Right cardiac atrium (tissue), 5 donors: ENCODE data around the gene ST6GALNAC3. TPM values are rescaled to one million over a fixed set of nuclear protein-coding genes. Genes with fewer than 3 reads are reported as not detected.

Source experiments
- ATAC-seq, 2 donors: fragments of 200-7000 bp; cut with Tn5 transposase; one replicate each; pipeline versions ENCODE4 v1.8.0 to v1.9.1; 2020; ENCODE audit warnings: moderate library complexity in 2 of 2, mild to moderate bottlenecking in 1 of 2
- DNase-seq, 3 donors: peaks; one replicate each; pipeline ENCODE4 v3.0.0-alpha.2; 2020
- H3K27ac ChIP-seq: one replicate; pipeline ENCODE4 v1.5.1; 2013; ENCODE audit warnings: mild to moderate bottlenecking, low read length, control low read depth, moderate library complexity
- H3K27me3 ChIP-seq: one replicate; pipeline ENCODE4 v1.6.1; 2013; ENCODE audit not compliant: control insufficient read depth, insufficient read depth
- H3K4me1 ChIP-seq: one replicate; pipeline ENCODE4 v1.6.1; 2013; ENCODE audit warnings: low read length; ENCODE audit not compliant: control insufficient read depth, insufficient read depth
- H3K4me3 ChIP-seq: one replicate; pipeline ENCODE4 v1.5.1; 2013; ENCODE audit warnings: low read length, control low read depth
- H3K9me3 ChIP-seq: one replicate; pipeline ENCODE4 v1.6.1; 2013; ENCODE audit warnings: low read length; ENCODE audit not compliant: control insufficient read depth
- WGBS: extraction: QIAGEN DNeasy Blood & Tissue Kit; methylation state at CpG from one replicate; pipeline ENCODE4 v1.1.7; 2013; 5-methylcytosine and 5-hydroxymethylcytosine counted together
- intact Hi-C, 4 donors: fragments of 100-400 bp; cut with DNase I; formaldehyde crosslinking; loops; one replicate each; pipeline versions ENCODE4 v1.11.0 to v1.14.0; 2022 to 2023
- polyA plus RNA-seq: library from polyadenylated mRNA; stranded (reverse); fragments of 200-250 nt; gene quantifications from one replicate; pipeline ENCODE4 v1.2.3, GENCODE V29; 2013
- total RNA-seq, 4 donors: library from RNA; stranded (reverse); fragmentation: NEBNext Ultra II Directional; extraction: Animal tissue kit (Norgen Biotek cat#: 25700); gene quantifications; one replicate each; pipeline ENCODE4 v1.2.1, GENCODE V29; 2021
- donor health status: healthy with polysubstance abuse.
- donor health status: DM: no; HTN: yes; CAD: no.
- donor health status: DM: no; HTN: no; CAD: no.
- donor health status: DM: no; HTN: yes; CAD: no; lungs with severe emphysema.
- donor health status: DM: yes; HTN: yes; CAD: no.

ST6GALNAC3 gene
- total and polyA plus RNA-seq, 5 donors: 2.8 to 19.9 (median 15.4) TPM

DNA sequence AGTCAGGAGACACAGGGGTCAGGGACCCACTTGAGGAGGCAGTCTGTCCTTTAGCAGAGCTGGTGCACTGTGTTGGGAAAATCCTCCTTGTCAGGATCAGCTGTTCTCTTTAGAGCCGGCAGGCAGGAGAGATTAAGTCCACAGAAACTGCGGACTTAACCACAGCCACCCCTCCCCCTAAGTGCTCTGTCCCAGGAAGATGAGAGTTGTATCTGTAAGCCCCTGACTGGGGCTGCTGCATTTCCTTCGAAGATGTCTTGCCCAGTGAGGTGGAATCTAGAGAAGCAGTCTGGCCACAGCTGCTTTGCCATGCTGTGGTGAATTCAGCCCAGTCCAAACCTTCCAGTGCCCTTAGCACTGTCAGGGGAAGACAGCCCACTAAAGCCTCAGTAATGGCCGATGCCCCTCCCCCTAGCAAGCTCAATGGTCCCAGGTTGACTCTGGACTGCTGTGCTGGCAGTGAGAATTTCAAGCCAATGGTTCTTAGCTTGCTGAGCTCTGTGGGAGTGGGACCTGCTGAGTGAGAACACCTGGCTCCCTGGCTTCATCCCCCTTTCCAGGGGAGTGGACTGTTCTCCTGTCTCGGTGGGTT lies 172.8 kb downstream of the ST6GALNAC3 start:
- DNase-seq (no peak), ATAC-seq (no peak)
- Histone ChIP-seq H3K4me3 (no peak overlapping the region), H3K27me3 (no peaks in the 10 kb centered on the region), H3K4me1 (no peaks in the 10 kb centered on the region), H3K9me3 (no peaks in the 10 kb centered on the region), H3K27ac (no peak overlapping the region)
- intact Hi-C loops: no loop called here
- WGBS: 57% methylated on average over 5 of the region's 5 CpGs

DNA sequence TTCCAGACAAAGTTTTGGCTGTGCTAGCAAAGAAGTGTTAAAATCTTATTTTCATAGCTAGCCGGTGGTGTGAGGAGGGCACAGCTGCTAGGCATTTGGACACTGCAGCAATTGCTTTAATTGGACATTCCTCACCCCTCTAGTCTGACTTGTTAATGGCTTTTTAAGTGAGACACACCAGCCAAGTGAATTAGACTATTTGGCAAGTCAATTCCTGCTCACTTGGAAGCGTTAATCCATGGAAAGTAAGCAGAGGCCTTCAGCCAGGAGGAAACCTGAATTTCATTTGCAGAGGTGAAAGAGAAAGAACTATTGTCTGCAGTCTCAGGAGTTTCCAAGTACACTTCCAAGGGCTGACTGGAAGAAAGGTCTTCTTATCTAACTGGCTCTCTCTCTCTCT lies 175.7 kb downstream of the ST6GALNAC3 start:
- H3K27me3 ChIP-seq: no peaks in the 10 kb centered on the region
- ATAC-seq (peak in 1 of 2 donors; percentile 43), DNase-seq (no peak)
- no peaks in the 10 kb centered on the region for H3K4me1 ChIP-seq
- H3K27ac ChIP-seq: no peak overlapping the region
- H3K9me3 ChIP-seq: no peaks in the 10 kb centered on the region
- intact Hi-C loops: no loop called here
- 44% methylated on average over 2 of the region's 2 CpGs for WGBS
- no peak overlapping the region for H3K4me3 ChIP-seq

DNA sequence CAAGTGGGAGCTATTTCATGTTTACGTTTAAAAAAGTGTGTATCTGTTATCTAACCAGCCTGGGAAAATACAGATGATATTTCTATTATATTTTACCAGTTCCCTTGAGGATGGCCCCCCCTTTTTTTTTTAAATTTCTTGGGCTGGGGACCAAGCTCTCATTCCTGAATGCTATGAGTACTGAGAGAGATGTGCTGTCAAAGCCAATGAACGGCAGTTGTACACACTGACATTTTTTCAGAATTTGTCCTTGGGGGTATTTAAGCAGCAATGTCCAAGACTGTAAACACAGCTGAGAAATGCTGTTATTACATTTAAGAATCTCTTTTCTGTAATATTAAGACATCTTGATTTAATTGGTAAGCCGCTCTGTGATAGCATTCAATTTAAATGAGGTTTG lies 177.9 kb downstream of the ST6GALNAC3 start:
- ATAC-seq: no peak
- WGBS: 64% methylated on average over 3 of the region's 3 CpGs
- Histone ChIP-seq H3K4me3 (no peak overlapping the region), H3K27ac (no peak overlapping the region), H3K9me3 (no peaks in the 10 kb centered on the region), H3K4me1 (no peaks in the 10 kb centered on the region), H3K27me3 (no peaks in the 10 kb centered on the region)
- DNase-seq: no peak
- intact Hi-C loops: no loop called here

GRCh38 chr1:76254104-76255030 lies 179.8 kb downstream of the ST6GALNAC3 start:
- no peaks in the 10 kb centered on the region for H3K9me3 ChIP-seq
- WGBS: 68% methylated on average over 9 of the region's 9 CpGs
- no peak overlapping the region for H3K27ac ChIP-seq
- ATAC-seq (peak; percentile 60 to 91), DNase-seq (no peak)
- intact Hi-C loops: no loop called here
- H3K27me3 ChIP-seq: no peaks in the 10 kb centered on the region
- no peak overlapping the region for H3K4me3 ChIP-seq
- no peaks in the 10 kb centered on the region for H3K4me1 ChIP-seq

- Histone ChIP-seq H3K4me1 (no peaks in the 10 kb centered on the region), H3K27ac (no peak overlapping the region), H3K27me3 (no peaks in the 10 kb centered on the region), H3K9me3 (no peaks in the 10 kb centered on the region), H3K4me3 (no peak overlapping the region)
- DNase-seq (no peak), ATAC-seq (peak in 1 of 2 donors; percentile 22)
- intact Hi-C loops: no loop called here
- whole genome bisulfite sequencing: 49% methylated on average over 3 of the region's 3 CpGs
These were observed 182.0 kb downstream of the ST6GALNAC3 start for GRCh38 chr1:76256289-76257223.

DNA sequence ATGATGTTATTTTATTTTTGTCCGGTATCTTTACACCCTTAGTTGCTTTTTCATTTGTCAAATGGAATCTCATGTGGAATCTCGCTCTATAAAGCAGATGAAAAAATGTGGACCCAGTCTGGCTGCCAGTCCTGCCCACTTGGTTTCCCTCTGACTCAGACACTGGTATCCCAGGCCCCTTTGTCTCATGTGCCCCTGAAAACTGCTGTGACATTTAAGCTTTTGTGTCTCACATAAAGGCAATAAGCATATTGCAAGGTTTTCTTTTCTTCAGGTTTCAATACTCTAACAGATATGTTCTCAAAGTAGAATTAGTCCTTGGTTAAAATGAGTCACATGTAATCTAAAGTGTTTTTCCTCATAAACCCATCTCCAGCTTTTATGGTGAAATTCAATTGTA lies 183.3 kb downstream of the ST6GALNAC3 start:
- no peak for ATAC-seq
- 83% methylated on average over 2 of the region's 2 CpGs for WGBS
- no peak overlapping the region for H3K4me3 ChIP-seq
- H3K9me3 ChIP-seq: no peaks in the 10 kb centered on the region
- intact Hi-C loops: no loop called here
- no peaks in the 10 kb centered on the region for H3K4me1 ChIP-seq
- no peaks in the 10 kb centered on the region for H3K27me3 ChIP-seq
- no peak for DNase-seq
- no peak overlapping the region for H3K27ac ChIP-seq

GRCh38 chr1:76259270-76259669 lies 184.7 kb downstream of the ST6GALNAC3 start:
- H3K4me1 ChIP-seq: no peaks in the 10 kb centered on the region
- 75% methylated on average over 1 of the region's 1 CpG for WGBS
- intact Hi-C loops: no loop called here
- no peak for ATAC-seq
- H3K27me3 ChIP-seq: no peaks in the 10 kb centered on the region
- H3K4me3 ChIP-seq: no peak overlapping the region
- H3K9me3 ChIP-seq: no peaks in the 10 kb centered on the region
- no peak overlapping the region for H3K27ac ChIP-seq
- DNase-seq: no peak

GRCh38 chr1:76260279-76260678 lies 185.7 kb downstream of the ST6GALNAC3 start:
- intact Hi-C loops: no loop called here
- WGBS: 58% methylated on average over 2 of the region's 2 CpGs

DNA sequence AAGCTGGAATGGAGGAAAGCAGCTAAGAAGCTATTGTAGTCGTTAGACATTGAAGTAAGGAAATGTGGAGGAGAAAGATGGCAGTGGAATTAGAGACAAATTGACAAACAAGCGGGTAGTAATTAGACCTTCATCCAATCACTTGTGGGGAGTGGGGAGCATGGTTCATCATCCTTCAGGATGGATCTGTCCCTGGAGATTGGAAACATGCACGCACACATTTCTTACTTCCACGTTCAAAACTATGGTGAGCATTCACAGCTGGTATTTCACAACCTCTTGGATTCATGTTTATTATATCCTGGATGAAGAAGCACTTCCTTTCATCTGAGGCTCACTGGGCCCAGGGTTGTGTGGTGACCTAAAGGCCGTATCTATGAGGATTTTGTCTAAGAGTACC lies 188.1 kb downstream of the ST6GALNAC3 start:
- Histone ChIP-seq H3K27me3 (no peaks in the 10 kb centered on the region), H3K9me3 (no peaks in the 10 kb centered on the region), H3K27ac (no peak overlapping the region), H3K4me1 (peaks cover 2% of the 10 kb centered on the region), H3K4me3 (no peak overlapping the region)
- DNase-seq (no peak), ATAC-seq (no peak)
- intact Hi-C loops: no loop called here
- 83% methylated on average over 5 of the region's 5 CpGs for WGBS

More at GRCh38 chr1:76260279-76260678, 185.7 kb downstream of the ST6GALNAC3 start:
- Histone ChIP-seq H3K9me3 (no peaks in the 10 kb centered on the region), H3K27me3 (no peaks in the 10 kb centered on the region), H3K4me3 (no peak overlapping the region), H3K27ac (no peak overlapping the region), H3K4me1 (no peaks in the 10 kb centered on the region)
- DNase-seq: no peak
- ATAC-seq: peak; percentile 33 to 72

DNA sequence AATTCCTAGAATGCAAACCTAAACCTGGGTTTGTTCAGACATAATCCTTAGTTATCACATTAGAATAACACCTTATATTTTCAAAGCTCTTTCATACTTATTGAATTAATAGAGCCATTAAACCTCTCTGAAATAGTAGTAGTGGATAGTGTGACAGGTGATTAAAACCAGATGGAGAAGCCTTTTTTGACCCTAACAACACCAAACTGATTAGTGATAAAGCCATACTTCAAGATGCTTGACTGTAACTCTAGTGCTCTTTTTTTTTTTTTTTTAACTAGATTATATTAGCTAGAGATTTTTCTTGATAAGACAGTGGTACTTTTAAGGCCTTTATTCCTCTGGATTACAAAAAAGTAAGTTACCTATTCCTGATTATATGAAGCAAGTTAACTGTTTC lies 190.1 kb downstream of the ST6GALNAC3 start:
- no peak for ATAC-seq
- intact Hi-C loops: no loop called here
- Histone ChIP-seq H3K27ac (no peak overlapping the region), H3K4me1 (peaks cover 3% of the 10 kb centered on the region), H3K27me3 (no peaks in the 10 kb centered on the region), H3K4me3 (no peak overlapping the region), H3K9me3 (no peaks in the 10 kb centered on the region)
- no peak for DNase-seq

GRCh38 chr1:76266762-76267161 lies 192.2 kb downstream of the ST6GALNAC3 start:
- Histone ChIP-seq H3K9me3 (no peaks in the 10 kb centered on the region), H3K4me3 (no peak overlapping the region), H3K27me3 (no peaks in the 10 kb centered on the region), H3K4me1 (peaks cover 6% of the 10 kb centered on the region), H3K27ac (no peak overlapping the region)
- intact Hi-C loops: no loop called here
- DNase-seq: no peak
- peak; percentile 59 to 77 for ATAC-seq
- WGBS: 54% methylated on average over 4 of the region's 4 CpGs
